Endothelial cell of umbilical vein (primary cell): Measurements from ENCODE around the gene NPM1. TPM values are rescaled to one million over a fixed set of nuclear protein-coding genes. Genes with fewer than 3 reads are reported as not detected.

Experiments
- BruUV-seq: library from RNA; stranded (reverse); fragments of 400-500 nt; replicated peaks from 2 replicates; lab custom pipeline; 2021; lab: Mats Ljungman, UMichigan
- CTCF ChIA-PET: fragments of 300-600, 350-600 bp; sonication (Branson Sonifier 250); formaldehyde crosslinking; loops from one replicate; lab custom pipeline; 2021; ENCODE audit warnings: antibody characterized with exemption, inconsistent platforms; lab: Charles Lee
- POLR2A ChIA-PET: fragments of 300-600, 350-600 bp; sonication (Branson Sonifier 250); formaldehyde crosslinking; loops from one replicate; lab custom pipeline; 2021; ENCODE audit warnings: antibody characterized with exemption, inconsistent platforms; lab: Charles Lee
- DNase-seq: peaks from one replicate; pipeline ENCODE4 v3.0.0-alpha.2; 2011; ENCODE audit warnings: low read depth, low spot score
- FAIRE-seq: peaks from 2 replicates; lab custom pipeline; 2011; peaks lifted over from hg19 to GRCh38; lab: Jason Lieb, UNC
- H2AFZ ChIP-seq: 2 replicates; pipeline ENCODE4 v1.6.0; 2012; ENCODE audit warnings: low read depth, low read length, control low read depth, inconsistent platforms
- H3K27ac ChIP-seq: 2 replicates; pipeline ENCODE4 v1.5.1; 2011; ENCODE audit warnings: low read depth, mild to moderate bottlenecking, control low read depth, low read length, moderate library complexity; ENCODE audit not compliant: insufficient read depth
- H3K27me3 ChIP-seq, 2 experiments: 2 replicates each; pipeline versions ENCODE4 v1.6.0 to v1.6.1; 2011; ENCODE audit warnings: low read length in 2 of 2, mixed read lengths in 1 of 2; ENCODE audit not compliant: control insufficient read depth in 2 of 2, insufficient read depth in 2 of 2
- H3K36me3 ChIP-seq, 2 experiments: 2 replicates in 1 of 2; 3 replicates in 1 of 2; pipeline ENCODE4 v1.5.1; 2011; ENCODE audit warnings: low read length in 2 of 2, mild to moderate bottlenecking in 1 of 2, moderate library complexity in 1 of 2; ENCODE audit not compliant: control insufficient read depth in 2 of 2, insufficient read depth in 2 of 2; ENCODE audit errors: extremely low read depth in 1 of 2
- H3K4me1 ChIP-seq: 3 replicates; pipeline ENCODE4 v1.5.1; 2011; ENCODE audit warnings: mild to moderate bottlenecking, low read length; ENCODE audit not compliant: control insufficient read depth, insufficient read depth; ENCODE audit errors: extremely low read depth
- H3K4me2 ChIP-seq: 2 replicates; pipeline ENCODE4 v1.6.1; 2011; ENCODE audit warnings: low read length, control low read depth, mixed read lengths; ENCODE audit not compliant: insufficient read depth
- H3K4me3 ChIP-seq, 3 experiments: fragments of 200-600 bp in 1 of 3; sonication (generic), shearing (Covaris generic) in 1 of 3; replicated peaks in 1 of 3; 2 replicates each; pipeline ENCODE4 v1.5.1; 2011 to 2016; ENCODE audit warnings: control low read depth in 3 of 3, low read length in 3 of 3, mild to moderate bottlenecking in 2 of 3, inconsistent platforms in 1 of 3, low read depth in 1 of 3, moderate library complexity in 1 of 3; ENCODE audit not compliant: insufficient read depth in 1 of 3
- H3K79me2 ChIP-seq: 2 replicates; pipeline ENCODE4 v1.6.0; 2012; ENCODE audit warnings: low read length, inconsistent platforms; ENCODE audit not compliant: control insufficient read depth, insufficient read depth
- H3K9ac ChIP-seq: replicated peaks from 2 replicates; pipeline ENCODE3; 2011; ENCODE audit warnings: low read length, control low read depth; ENCODE audit not compliant: insufficient read depth; ENCODE audit errors: extremely low read depth
- H3K9me1 ChIP-seq: replicated peaks from 3 replicates; pipeline ENCODE4 v1.6.0; 2011; ENCODE audit warnings: mild to moderate bottlenecking, low read length; ENCODE audit not compliant: control insufficient read depth, insufficient read depth; ENCODE audit errors: extremely low read depth
- H3K9me3 ChIP-seq: replicated peaks from 2 replicates; pipeline ENCODE4 v1.5.1; 2012; ENCODE audit warnings: low read length, inconsistent platforms; ENCODE audit not compliant: control insufficient read depth, insufficient read depth
- H4K20me1 ChIP-seq: replicated peaks from 2 replicates; pipeline ENCODE3; 2011; ENCODE audit warnings: mild to moderate bottlenecking, low read length; ENCODE audit not compliant: control insufficient read depth, insufficient read depth; ENCODE audit errors: extremely low read depth
- EZH2 ChIP-seq: IDR thresholded peaks from 2 replicates; pipeline ENCODE4 v1.6.1; 2012; ENCODE audit warnings: borderline replicate concordance, low read depth, mild to moderate bottlenecking, moderate library complexity, low read length, inconsistent platforms; ENCODE audit not compliant: severe bottlenecking
- FOS ChIP-seq: IDR thresholded peaks from 2 replicates; pipeline ENCODE4 v1.6.1; 2011; ENCODE audit warnings: mild to moderate bottlenecking, low read length, moderate library complexity, borderline replicate concordance; ENCODE audit not compliant: insufficient read depth
- GATA2 ChIP-seq: IDR thresholded peaks from 2 replicates; pipeline ENCODE4 v1.7.0; 2011; ENCODE audit warnings: low read depth, mild to moderate bottlenecking, moderate library complexity, mixed read lengths, low read length; ENCODE audit not compliant: insufficient read length, insufficient read depth
- POLR2A ChIP-seq: IDR thresholded peaks from 2 replicates; pipeline ENCODE4 v1.6.1; 2012; ENCODE audit warnings: low read depth, mild to moderate bottlenecking, control low read depth, low read length
- POLR2AphosphoS5 ChIP-seq: IDR thresholded peaks from 2 replicates; pipeline ENCODE4 v1.6.1; 2012; ENCODE audit warnings: low read depth, mild to moderate bottlenecking, control low read depth, low read length, moderate library complexity; ENCODE audit not compliant: insufficient read depth
- dilution Hi-C: fragments of 300-500 bp; cut with MboI; formaldehyde crosslinking; loops from one replicate; pipeline ENCODE4 v1.15.0; 2019; ENCODE audit warnings: low sequenced_read_pairs; ENCODE audit not compliant: extremely low pct_ligation_motif_present
- intact Hi-C: fragments of 100-400 bp; cut with micrococcal nuclease; formaldehyde crosslinking; loops from one replicate; pipeline ENCODE4 v1.10.0; 2022
- polyA plus RNA-seq, 4 experiments: library from polyadenylated mRNA; depleted of rRNA in 3 of 4; stranded (reverse) in 3 of 4; unstranded in 1 of 4; fragments of >200 nt; gene quantifications; 2 replicates each; pipeline versions ENCODE4 v1.2.1 to v1.2.3, GENCODE V29; 2011 to 2012; ENCODE audit warnings: missing spikeins in 1 of 4
- total RNA-seq: library from RNA; stranded (reverse); gene quantifications from 2 replicates; pipeline ENCODE4 v1.2.3, GENCODE V29; 2021
- TF ChIP-seq, protein P1 (sequence below): IDR thresholded peaks from 2 replicates; pipeline ENCODE4 v1.6.1; 2011; ENCODE audit not compliant: insufficient read depth, insufficient read length
- TF ChIP-seq, protein P2 (sequence below), 2 donors: IDR thresholded peaks; 1 replicate in 1 of 2; 2 replicates in 1 of 2; pipeline ENCODE4 v1.5.1; 2011; ENCODE audit warnings: low read length in 2 of 2, mild to moderate bottlenecking in 2 of 2, moderate library complexity in 2 of 2, control low read depth in 1 of 2, inconsistent platforms in 1 of 2, low read depth in 1 of 2; ENCODE audit not compliant: insufficient read depth in 1 of 2; ENCODE audit errors: extremely low read depth in 1 of 2

NPM1 gene
- total and polyA plus RNA-seq, 2 donors (not counting 3 experiments of a cell fraction or from before 2014, with no cell fraction given), result 618 to 1,695 TPM

DNA sequence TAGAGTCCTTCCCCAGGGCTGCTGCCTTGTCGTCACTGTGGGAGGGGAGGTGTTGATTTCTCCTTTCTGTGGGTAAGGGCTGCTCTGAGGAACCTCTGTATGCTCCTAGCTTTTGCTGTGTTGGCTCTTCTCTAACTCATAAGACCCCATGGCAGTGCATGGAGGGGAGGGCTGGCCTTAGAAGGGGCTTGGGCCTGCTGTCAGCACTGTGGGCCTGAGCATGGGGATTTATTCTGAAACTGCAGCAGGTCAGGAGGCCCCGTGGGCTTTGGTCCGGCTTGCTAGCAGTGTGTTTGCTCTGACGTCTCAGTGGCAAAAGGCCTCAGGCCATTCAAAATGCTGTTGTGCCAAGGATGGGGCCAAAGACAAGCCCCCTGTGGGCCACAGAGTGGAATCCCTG lies 38.6 kb downstream of the NPM1 start:
- H3K36me3 ChIP-seq, result no peaks in the 10 kb centered on the region
- CTCF ChIA-PET, result no interaction called here

DNA sequence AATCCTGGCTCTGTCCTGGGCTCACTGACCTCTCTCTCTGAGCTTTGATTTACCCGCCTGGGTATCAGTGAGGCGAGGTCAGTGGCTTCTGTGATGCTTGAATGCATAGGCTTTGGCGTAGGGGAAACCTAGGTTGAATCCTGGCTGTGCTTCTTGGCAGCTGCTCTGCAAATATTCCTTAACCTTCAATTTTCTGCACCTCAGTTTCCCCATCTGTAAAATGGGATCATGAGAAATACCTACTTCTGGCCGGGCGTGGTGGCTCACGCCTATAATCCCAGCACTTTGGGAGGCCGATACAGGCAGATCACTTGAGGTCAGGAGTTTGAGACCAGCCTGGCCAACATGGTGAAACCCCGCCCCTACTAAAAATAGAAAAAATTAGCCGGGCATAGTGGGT lies 39.0 kb downstream of the NPM1 start:
- Histone ChIP-seq H3K79me2 (no peaks in the 10 kb centered on the region), H3K27me3 (no peaks in the 10 kb centered on the region), H3K9me1 (no peaks in the 10 kb centered on the region), H2AFZ (no peak overlapping the region), H3K4me2 (no peak overlapping the region), H3K27ac (no peak overlapping the region), H3K4me3 (no peak overlapping the region), H3K9ac (no peak overlapping the region), H3K9me3 (no peaks in the 10 kb centered on the region), H3K4me1 (no peaks in the 10 kb centered on the region), H4K20me1 (no peaks in the 10 kb centered on the region), H3K36me3 (no peaks in the 10 kb centered on the region)
- ChIA-PET CTCF (interaction anchor here (1.0 kb wide), 1 partner anchor 27 kb away, joined by 3 read pairs; no protein-coding TSS in a partner anchor), POLR2A (no interaction called here)
- no TSS peak for BruUV-seq
- dilution Hi-C loops, result no loop called here
- FAIRE-seq (no peak), DNase-seq (no peak)
- intact Hi-C loops, result no loop called here
- TF ChIP-seq POLR2AphosphoS5, result no peak
- TF ChIP-seq FOS, result no peak
- TF ChIP-seq EZH2, result no peak
- TF ChIP-seq, protein P1, sequence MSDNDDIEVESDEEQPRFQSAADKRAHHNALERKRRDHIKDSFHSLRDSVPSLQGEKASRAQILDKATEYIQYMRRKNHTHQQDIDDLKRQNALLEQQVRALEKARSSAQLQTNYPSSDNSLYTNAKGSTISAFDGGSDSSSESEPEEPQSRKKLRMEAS, result no peak
- TF ChIP-seq, protein P2, sequence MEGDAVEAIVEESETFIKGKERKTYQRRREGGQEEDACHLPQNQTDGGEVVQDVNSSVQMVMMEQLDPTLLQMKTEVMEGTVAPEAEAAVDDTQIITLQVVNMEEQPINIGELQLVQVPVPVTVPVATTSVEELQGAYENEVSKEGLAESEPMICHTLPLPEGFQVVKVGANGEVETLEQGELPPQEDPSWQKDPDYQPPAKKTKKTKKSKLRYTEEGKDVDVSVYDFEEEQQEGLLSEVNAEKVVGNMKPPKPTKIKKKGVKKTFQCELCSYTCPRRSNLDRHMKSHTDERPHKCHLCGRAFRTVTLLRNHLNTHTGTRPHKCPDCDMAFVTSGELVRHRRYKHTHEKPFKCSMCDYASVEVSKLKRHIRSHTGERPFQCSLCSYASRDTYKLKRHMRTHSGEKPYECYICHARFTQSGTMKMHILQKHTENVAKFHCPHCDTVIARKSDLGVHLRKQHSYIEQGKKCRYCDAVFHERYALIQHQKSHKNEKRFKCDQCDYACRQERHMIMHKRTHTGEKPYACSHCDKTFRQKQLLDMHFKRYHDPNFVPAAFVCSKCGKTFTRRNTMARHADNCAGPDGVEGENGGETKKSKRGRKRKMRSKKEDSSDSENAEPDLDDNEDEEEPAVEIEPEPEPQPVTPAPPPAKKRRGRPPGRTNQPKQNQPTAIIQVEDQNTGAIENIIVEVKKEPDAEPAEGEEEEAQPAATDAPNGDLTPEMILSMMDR (IDR thresholded peaks at IDR 0.05; ENCODE audit: extremely low read depth in 1 of 2, insufficient read depth in 1 of 2, low read depth in 1 of 2, low read length in 2 of 2), result no peak
- TF ChIP-seq GATA2, result no peak
- TF ChIP-seq POLR2A, result no peak

More for the DNA sequence above, 38.6 kb downstream of the NPM1 start:
- intact Hi-C loops (no loop called here), dilution Hi-C loops (no loop called here)
- H3K79me2 ChIP-seq, result no peaks in the 10 kb centered on the region
- no peaks in the 10 kb centered on the region for H3K4me1 ChIP-seq
- H4K20me1 ChIP-seq, result no peaks in the 10 kb centered on the region
- no peak overlapping the region for H2AFZ ChIP-seq
- no peak for TF ChIP-seq POLR2AphosphoS5
- TF ChIP-seq GATA2, result no peak
- TF ChIP-seq, protein P2 (IDR thresholded peaks at IDR 0.05; ENCODE audit: extremely low read depth in 1 of 2, insufficient read depth in 1 of 2, low read depth in 1 of 2, low read length in 2 of 2), result no peak
- no peak overlapping the region for H3K27ac ChIP-seq
- H3K9me3 ChIP-seq, result no peaks in the 10 kb centered on the region
- no peak overlapping the region for H3K4me3 ChIP-seq
- peaks cover 2 to 3% of the 10 kb centered on the region in 2 experiments for H3K27me3 ChIP-seq
- no peak for DNase-seq
- H3K4me2 ChIP-seq, result no peak overlapping the region
- H3K9ac ChIP-seq, result no peak overlapping the region
- no TSS peak for BruUV-seq
- no peaks in the 10 kb centered on the region for H3K9me1 ChIP-seq
- FAIRE-seq, result no peak
- POLR2A ChIA-PET, result no interaction called here
